K562 (cell line): ENCODE results near the gene EXOC4. TPM values are rescaled to one million over a fixed set of nuclear protein-coding genes. Genes with fewer than 3 reads are reported as not detected.
A peak's percentile ranks its signal among the peaks of the same experiment; 100 is the strongest.

Experiments used
- ATAC-seq: fragments of 200-7000 bp; cut with Tn5 transposase; 3 replicates; pipeline ENCODE4 v1.9.1; 2020; ENCODE audit warnings: moderate library complexity
- BruUV-seq: library from RNA; stranded (reverse); fragments of 400-500 nt; replicated peaks from 2 replicates; lab custom pipeline; 2021; lab: Mats Ljungman, UMichigan
- CTCF ChIA-PET: fragments of 300-600 bp; formaldehyde crosslinking; extraction: SDS; loops from one replicate; lab custom pipeline; 2021; ENCODE audit warnings: low intra/inter-chr PET ratio; lab: Yijun Ruan, JAX
- POLR2A ChIA-PET: fragments of 300-600, 350-650 bp; sonication (Branson Sonifier 250); formaldehyde crosslinking; extraction: SDS; loops from one replicate; lab custom pipeline; 2021; ENCODE audit warnings: antibody characterized with exemption, inconsistent platforms; lab: Yijun Ruan, JAX
- DNase-seq, 4 experiments: peaks; one replicate each; pipeline versions ENCODE4 v3.0.0 to v3.0.0-alpha.2; 2011 to 2018; ENCODE audit warnings: low spot score in 3 of 4, mixed read lengths in 3 of 4; ENCODE audit errors: extremely low read depth in 1 of 4
- FAIRE-seq: peaks from 2 replicates; lab custom pipeline; 2011; peaks lifted over from hg19 to GRCh38; lab: Jason Lieb, UNC
- H2AFZ ChIP-seq: 2 replicates; pipeline ENCODE4 v1.6.0; 2011; ENCODE audit warnings: low read depth, low read length, control low read depth, inconsistent platforms
- H3K27ac ChIP-seq: fragments of 200-600 bp; 3 replicates; pipeline ENCODE4 v1.8.0; 2011; ENCODE audit warnings: low read depth, mild to moderate bottlenecking, control low read depth, inconsistent platforms, low read length, moderate library complexity, mixed read lengths; ENCODE audit errors: extremely low read depth
- H3K27me3 ChIP-seq, 2 experiments: fragments of 300-600 bp in 1 of 2; 2 replicates in 1 of 2; 3 replicates in 1 of 2; pipeline versions ENCODE4 v1.6.0 to v1.8.0; 2011; ENCODE audit warnings: inconsistent platforms in 2 of 2, low read length in 2 of 2, mild to moderate bottlenecking in 1 of 2, mixed read lengths in 1 of 2, moderate library complexity in 1 of 2; ENCODE audit not compliant: control insufficient read depth in 2 of 2, insufficient read depth in 2 of 2
- H3K36me3 ChIP-seq: fragments of 300-600 bp; 3 replicates; pipeline ENCODE4 v1.8.0; 2011; ENCODE audit warnings: mild to moderate bottlenecking, low read length, inconsistent platforms; ENCODE audit not compliant: control insufficient read depth, insufficient read depth
- H3K4me1 ChIP-seq, 2 experiments: fragments of 200-600 bp in 1 of 2; replicated peaks in 1 of 2; 2 replicates in 1 of 2; 3 replicates in 1 of 2; pipeline versions ENCODE4 v1.5.1 to v1.8.0; 2011; ENCODE audit warnings: inconsistent platforms in 2 of 2, low read length in 2 of 2, mild to moderate bottlenecking in 1 of 2, mixed read lengths in 1 of 2, moderate library complexity in 1 of 2; ENCODE audit not compliant: control insufficient read depth in 2 of 2, insufficient read depth in 2 of 2
- H3K4me2 ChIP-seq: 2 replicates; pipeline ENCODE4 v1.6.1; 2011; ENCODE audit warnings: low read length, control low read depth, inconsistent platforms, mixed read lengths; ENCODE audit not compliant: insufficient read depth
- H3K4me3 ChIP-seq: fragments of 200-600 bp; sonication (generic), shearing (Covaris generic); 2 replicates; pipeline ENCODE4 v1.5.1; 2016; ENCODE audit warnings: control low read depth, inconsistent platforms
- H3K79me2 ChIP-seq: fragments of 200-600 bp; 3 replicates; pipeline ENCODE4 v1.8.0; 2011; ENCODE audit warnings: low read length, inconsistent platforms; ENCODE audit not compliant: control insufficient read depth, insufficient read depth
- H3K9ac ChIP-seq, 2 experiments: 2 replicates each; pipeline versions ENCODE4 v1.6.0 to v1.6.1; 2011; ENCODE audit warnings: low read depth in 2 of 2, low read length in 2 of 2, control low read depth in 1 of 2, inconsistent platforms in 1 of 2, mild to moderate bottlenecking in 1 of 2, mixed read lengths in 1 of 2; ENCODE audit not compliant: insufficient read depth in 1 of 2
- H3K9me1 ChIP-seq: one replicate; pipeline ENCODE4 v1.6.0; 2011; ENCODE audit warnings: inconsistent platforms, mild to moderate bottlenecking, low read length, moderate library complexity; ENCODE audit not compliant: control insufficient read depth, insufficient read depth
- H3K9me3 ChIP-seq: replicated peaks from 2 replicates; pipeline ENCODE4 v1.5.1; 2011; ENCODE audit warnings: low read depth, low read length, inconsistent platforms; ENCODE audit not compliant: control insufficient read depth, insufficient read depth
- H4K20me1 ChIP-seq: replicated peaks from 2 replicates; pipeline ENCODE4 v1.6.1; 2011; ENCODE audit warnings: low read length, inconsistent platforms, mixed read lengths; ENCODE audit not compliant: control insufficient read depth, insufficient read depth
- CHD4 ChIP-seq: fragments of 200-600 bp; sonication (generic); IDR thresholded peaks from 3 replicates; pipeline ENCODE4 v1.6.1; 2012; ENCODE audit warnings: low read depth, mild to moderate bottlenecking, mixed read lengths, low read length, inconsistent platforms; ENCODE audit not compliant: insufficient read depth, insufficient replicate concordance, poor library complexity, severe bottlenecking
- DACH1 ChIP-seq: fragments of 450-650 bp; IDR thresholded peaks from 2 replicates; pipeline ENCODE4 v1.6.1; 2018; ENCODE audit not compliant: partially characterized antibody
- FOXJ2 ChIP-seq: fragments of 200-800 bp; sonication (Bioruptor generic); IDR thresholded peaks from 2 replicates; pipeline ENCODE4 v1.6.1; 2016; ENCODE audit warnings: missing genetic modification characterization, missing compliant biosample characterization
- HSF4 ChIP-seq: fragments of 250-450 bp; sonication (Bioruptor Pico); IDR thresholded peaks from 2 replicates; pipeline ENCODE4 v2.1.2; 2022; ENCODE audit warnings: mild to moderate bottlenecking, moderate library complexity, borderline replicate concordance
- NUFIP1 ChIP-seq: fragments of 450-650 bp; IDR thresholded peaks from 2 replicates; pipeline ENCODE4 v1.6.1; 2018; ENCODE audit not compliant: partially characterized antibody
- PRMT5 ChIP-seq: sonication (generic); formaldehyde crosslinking; IDR thresholded peaks from 2 replicates; pipeline ENCODE4 v1.5.0; 2020; ENCODE audit warnings: missing genetic modification reagents
- RNF2 ChIP-seq: sonication (generic); IDR thresholded peaks from 2 replicates; pipeline ENCODE4 v1.6.1; 2016
- SMAD1 ChIP-seq: fragments of 150-350 bp; IDR thresholded peaks from 2 replicates; pipeline ENCODE4 v1.6.1; 2014; ENCODE audit warnings: low read length, low read depth; ENCODE audit not compliant: partially characterized antibody
- ZKSCAN8 ChIP-seq: fragments of 200-800 bp; sonication (Bioruptor generic); IDR thresholded peaks from 2 replicates; pipeline ENCODE4 v1.6.1; 2016; ENCODE audit warnings: missing genetic modification characterization, missing compliant biosample characterization
- ZNF280B ChIP-seq: fragments of 250-450 bp; sonication (Bioruptor Pico); IDR thresholded peaks from 2 replicates; pipeline ENCODE4 v1.5.1; 2021; ENCODE audit warnings: mild to moderate bottlenecking
- ZNF512 ChIP-seq: IDR thresholded peaks from 2 replicates; pipeline ENCODE4 v1.6.1; 2016; ENCODE audit warnings: missing genetic modification characterization, missing compliant biosample characterization
- whole genome bisulfite sequencing: fragments of 100-300 bp; shearing (Covaris generic); methylation state at CpG from one replicate; pipeline ENCODE4 v1.1.6; 2016; ENCODE audit warnings: low coverage, mixed read lengths; ENCODE audit not compliant: insufficient coverage; ENCODE audit errors: missing lambda C conversion rate; 5-methylcytosine and 5-hydroxymethylcytosine counted together
- in situ Hi-C: fragments of 300-500 bp; cut with MboI; formaldehyde crosslinking; loops from 4 replicates; pipeline ENCODE4 v1.15.0; 2018; ENCODE audit warnings: inconsistent platforms, mixed read lengths
- intact Hi-C: fragments of 100-400 bp; cut with micrococcal nuclease; formaldehyde crosslinking; loops from 2 replicates; pipeline ENCODE4 v1.14.2; 2022
- polyA plus RNA-seq, 8 experiments: library from polyadenylated mRNA; depleted of rRNA in 4 of 8; stranded (reverse) in 5 of 8; unstranded in 3 of 8; fragments of >200 nt; fragmentation: Nextera tagmentation in 2 of 8; fragmentation: Illumina TruSeq in 1 of 8; extraction: Ambion mirVana in 2 of 8; extraction: Trizol in 1 of 8; gene quantifications; 2 replicates each; pipeline versions ENCODE4 v1.2.1 to v1.2.3, GENCODE V29; 2011 to 2014; ENCODE audit warnings: inconsistent platforms in 1 of 8, missing spikeins in 1 of 8
- total RNA-seq, 7 experiments: library from RNA; depleted of rRNA in 6 of 7; stranded (reverse); fragments of >200 nt in 6 of 7; fragmentation: Illumina TruSeq in 2 of 7; extraction: Trizol in 2 of 7; gene quantifications; 2 replicates each; pipeline versions ENCODE4 v1.2.1 to v1.2.3, GENCODE V29; 2011 to 2021; ENCODE audit warnings: low replicate concordance in 1 of 7

Gene EXOC4
- total and polyA plus RNA-seq, 9 of the 15 experiments (the other 6 are each of a cell fraction or from before 2014, with no cell fraction given): 18.5 to 73.1 (median 46.6) TPM

GRCh38 chr7:133367561-133367960 is 114.7 kb downstream of the EXOC4 start:
- ChIA-PET POLR2A (interaction anchor here (1.5 kb wide), 1 partner anchor 10 kb away, joined by 5 read pairs; no protein-coding TSS in a partner anchor), CTCF (no interaction called here)
- TF ChIP-seq HSF4 (CRISPR knock-in tag) (no peak), SMAD1 (no peak), FOXJ2 (tag) (no peak), DACH1 (no peak), ZKSCAN8 (no peak), ZNF512 (tag) (no peak), NUFIP1 (no peak), CHD4 (no peak), PRMT5 (CRISPR knock-in tag) (no peak), RNF2 (no peak), ZNF280B (CRISPR knock-in tag) (no peak)
- Histone ChIP-seq H3K9me1 (peaks cover 3% of the 10 kb centered on the region), H3K4me2 (no peak overlapping the region), H4K20me1 (no peaks in the 10 kb centered on the region), H3K79me2 (no peaks in the 10 kb centered on the region), H3K4me1 (peaks cover 0 to 8% of the 10 kb centered on the region in 2 experiments; a peak in 2 of 5 replicates), H3K36me3 (no peaks in the 10 kb centered on the region), H3K9ac (no peak overlapping the region), H3K9me3 (no peaks in the 10 kb centered on the region), H3K27ac (no peak overlapping the region), H3K4me3 (no peak overlapping the region), H3K27me3 (no peaks in the 10 kb centered on the region), H2AFZ (no peak overlapping the region)
- FAIRE-seq (no peak), ATAC-seq (peak; percentile 57; the same call in 2 of the 3 replicates), DNase-seq (no peak)
- intact Hi-C loops (no loop called here), in situ Hi-C loops (no loop called here)
- no TSS peak for BruUV-seq
- 21% methylated on average over 3 of the region's 3 CpGs for WGBS
